ENCODE measurements around the gene RTN4R.
A peak's percentile ranks its signal among the peaks of the same experiment; 100 is the strongest.

Gene RTN4R

DNA sequence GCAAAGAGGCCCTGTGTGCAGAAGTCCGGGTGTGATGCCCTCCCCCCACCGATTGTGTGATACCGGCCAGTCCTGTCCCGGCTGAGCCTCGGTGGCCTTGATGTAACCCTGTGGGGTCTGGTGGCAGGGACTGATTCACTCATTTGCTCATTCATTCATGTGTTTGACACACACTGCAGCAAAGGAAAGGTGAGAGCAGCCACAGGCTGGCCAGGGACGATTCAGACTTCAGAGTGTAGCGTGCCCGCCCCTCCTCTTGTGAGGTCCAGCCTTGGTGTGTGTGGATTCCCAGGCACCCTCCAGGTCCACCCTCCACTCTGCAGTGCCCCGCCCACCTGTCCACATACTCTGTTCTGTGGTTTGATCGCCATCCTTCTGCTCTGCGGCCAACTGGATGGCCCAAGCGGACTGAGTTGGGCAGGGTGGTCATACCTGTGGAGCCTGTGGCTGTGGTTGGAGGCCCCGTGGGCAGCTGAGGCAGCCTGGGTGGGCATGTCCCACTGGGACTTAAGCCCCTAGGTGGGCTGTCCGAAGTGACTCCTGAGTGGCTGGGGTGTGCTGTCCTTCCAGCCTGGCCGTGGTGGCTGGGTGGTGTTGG lies 59.3 kb downstream of the RTN4R start:
- TF ChIP-seq, protein P1, sequence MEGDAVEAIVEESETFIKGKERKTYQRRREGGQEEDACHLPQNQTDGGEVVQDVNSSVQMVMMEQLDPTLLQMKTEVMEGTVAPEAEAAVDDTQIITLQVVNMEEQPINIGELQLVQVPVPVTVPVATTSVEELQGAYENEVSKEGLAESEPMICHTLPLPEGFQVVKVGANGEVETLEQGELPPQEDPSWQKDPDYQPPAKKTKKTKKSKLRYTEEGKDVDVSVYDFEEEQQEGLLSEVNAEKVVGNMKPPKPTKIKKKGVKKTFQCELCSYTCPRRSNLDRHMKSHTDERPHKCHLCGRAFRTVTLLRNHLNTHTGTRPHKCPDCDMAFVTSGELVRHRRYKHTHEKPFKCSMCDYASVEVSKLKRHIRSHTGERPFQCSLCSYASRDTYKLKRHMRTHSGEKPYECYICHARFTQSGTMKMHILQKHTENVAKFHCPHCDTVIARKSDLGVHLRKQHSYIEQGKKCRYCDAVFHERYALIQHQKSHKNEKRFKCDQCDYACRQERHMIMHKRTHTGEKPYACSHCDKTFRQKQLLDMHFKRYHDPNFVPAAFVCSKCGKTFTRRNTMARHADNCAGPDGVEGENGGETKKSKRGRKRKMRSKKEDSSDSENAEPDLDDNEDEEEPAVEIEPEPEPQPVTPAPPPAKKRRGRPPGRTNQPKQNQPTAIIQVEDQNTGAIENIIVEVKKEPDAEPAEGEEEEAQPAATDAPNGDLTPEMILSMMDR (IDR thresholded peaks at IDR 0.05; ENCODE audit: low read depth, low read length), result no peak

GRCh38 chr22:20207277-20208025 lies 60.7 kb downstream of the RTN4R start:
- DNase-seq (ENCODE audit: extremely low read depth, low read depth), result no peak

More for the DNA sequence above, 59.3 kb downstream of the RTN4R start:
- DNase-seq (ENCODE audit: extremely low read depth, low read depth), result no peak

GRCh38 chr22:20206709-20207215 lies 61.4 kb downstream of the RTN4R start:
- DNase-seq (ENCODE audit: extremely low read depth, low read depth), result no peak

More at GRCh38 chr22:20207277-20208025, 60.7 kb downstream of the RTN4R start:
- TF ChIP-seq, protein P1 (IDR thresholded peaks at IDR 0.05; ENCODE audit: low read depth, low read length), result no peak

GRCh38 chr22:20205964-20206708 lies 62.0 kb downstream of the RTN4R start:
- peak; percentile 57 for DNase-seq (ENCODE audit: extremely low read depth, low read depth)
- TF ChIP-seq, protein P1 (IDR thresholded peaks at IDR 0.05; ENCODE audit: low read depth, low read length), result no peak; the same call in 1 of the 2 replicates

More at GRCh38 chr22:20206709-20207215, 61.4 kb downstream of the RTN4R start:
- TF ChIP-seq, protein P1 (IDR thresholded peaks at IDR 0.05; ENCODE audit: low read depth, low read length), result no peak; the same call in 1 of the 2 replicates

GRCh38 chr22:20205464-20205963 lies 62.6 kb downstream of the RTN4R start:
- no peak for DNase-seq (ENCODE audit: extremely low read depth, low read depth)
- TF ChIP-seq, protein P1 (IDR thresholded peaks at IDR 0.05; ENCODE audit: low read depth, low read length), result no peak

DNA sequence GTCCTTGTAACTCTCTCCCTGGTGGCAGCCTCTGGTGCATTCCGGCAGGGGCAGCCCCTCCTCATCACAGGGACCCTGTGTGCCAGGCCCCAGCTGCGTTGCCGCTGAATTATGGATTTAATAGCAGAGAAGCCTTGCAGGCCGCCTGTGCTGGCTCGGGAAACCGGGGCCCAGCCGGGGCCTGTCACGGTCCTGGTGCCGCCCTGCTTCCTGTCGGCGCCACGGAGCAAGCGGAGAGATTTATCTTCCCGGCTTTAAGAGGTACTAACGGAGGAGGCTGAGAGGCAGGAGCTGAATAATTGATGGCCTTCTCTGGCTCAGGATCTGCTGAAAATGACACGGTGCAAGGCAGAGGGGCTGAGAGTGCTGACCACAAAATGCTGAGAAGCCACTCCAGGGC lies 63.3 kb downstream of the RTN4R start:
- DNase-seq (ENCODE audit: extremely low read depth, low read depth), result no peak
- TF ChIP-seq, protein P1 (IDR thresholded peaks at IDR 0.05; ENCODE audit: low read depth, low read length), result no peak

Data from AG09319 (cell line).